ENCODE measurements around the gene HYDIN.

HYDIN gene

DNA sequence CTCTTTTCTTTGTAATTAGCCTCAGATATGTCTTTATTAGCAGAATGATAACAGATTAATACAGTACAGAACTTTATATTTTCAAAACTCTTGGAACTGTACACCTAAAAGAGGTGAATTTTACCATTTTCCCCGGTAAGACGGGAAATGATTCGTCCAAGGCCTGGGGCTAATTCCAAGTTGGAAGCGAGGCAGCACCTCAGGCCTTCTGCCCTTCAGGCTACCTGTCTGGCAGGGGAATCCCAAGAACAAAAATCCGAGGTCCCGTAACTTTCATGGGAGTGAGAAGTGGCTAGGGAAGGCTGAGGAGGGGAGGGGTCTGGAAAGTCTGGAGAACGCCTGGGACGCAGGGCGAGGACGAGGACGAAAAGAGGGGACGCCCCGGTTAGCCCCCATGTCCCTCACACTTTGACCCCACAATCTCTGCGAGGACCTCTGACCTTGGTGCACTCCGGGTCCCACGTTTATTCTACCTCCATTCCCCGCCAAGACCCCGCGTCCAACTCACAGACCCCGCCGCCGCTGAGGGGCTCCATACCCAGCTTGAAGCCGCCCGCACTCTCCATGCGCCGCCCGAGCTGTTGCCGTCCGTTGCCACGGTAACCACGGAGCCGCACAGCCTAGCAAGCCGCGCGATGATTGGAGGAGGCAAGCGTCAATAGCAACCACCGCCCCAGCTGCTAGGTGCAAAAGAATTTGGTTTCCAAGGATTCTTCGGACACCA lies at the start of gene HYDIN:
TSS of gene HYDIN (minus strand) at position 601 of the 724 bp plus-strand sequence. CDS start 43,827 bp downstream, outside the sequence.
- no peak for DNase-seq (ENCODE audit: low read depth)

GRCh38 chr16:71276589-71277334 lies 46.2 kb upstream of the HYDIN start:
- no peak for DNase-seq (ENCODE audit: low read depth)

GRCh38 chr16:71273384-71273783 lies 42.9 kb upstream of the HYDIN start:
- no peak for DNase-seq (ENCODE audit: low read depth)

- no peak for DNase-seq (ENCODE audit: low read depth)
Observed at GRCh38 chr16:71264299-71264698, 33.8 kb upstream of the HYDIN start.

- DNase-seq (ENCODE audit: low read depth), result no peak
Observed at GRCh38 chr16:71263582-71263981, 33.1 kb upstream of the HYDIN start.

- DNase-seq (ENCODE audit: low read depth), result no peak
Observed at GRCh38 chr16:71262391-71262790, 31.9 kb upstream of the HYDIN start.

- DNase-seq (ENCODE audit: low read depth), result no peak
Observed at GRCh38 chr16:71260995-71261394, 30.5 kb upstream of the HYDIN start.

DNA sequence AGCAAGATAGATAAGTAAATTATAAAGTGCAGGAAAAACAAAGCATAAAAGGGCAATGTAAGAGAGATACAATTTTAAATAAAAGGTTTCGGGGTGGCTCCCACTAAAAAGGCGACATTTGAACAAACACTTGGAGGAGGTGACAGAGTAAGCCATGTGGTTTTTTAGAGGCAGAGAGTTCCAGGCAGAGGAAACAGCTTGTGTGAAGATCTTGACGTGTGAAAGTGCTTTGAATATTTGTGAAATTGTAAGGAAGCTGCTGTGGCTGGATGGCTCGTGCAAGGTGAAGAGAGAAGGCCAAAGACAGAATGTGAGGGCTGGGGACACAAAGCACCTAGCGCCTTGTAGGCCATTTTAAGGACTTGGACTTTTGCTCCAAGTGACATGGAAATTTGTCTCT lies 28.6 kb upstream of the HYDIN start:
- DNase-seq (ENCODE audit: low read depth), result no peak

GRCh38 chr16:71258372-71258771 lies 27.9 kb upstream of the HYDIN start:
- no peak for DNase-seq (ENCODE audit: low read depth)

DNA sequence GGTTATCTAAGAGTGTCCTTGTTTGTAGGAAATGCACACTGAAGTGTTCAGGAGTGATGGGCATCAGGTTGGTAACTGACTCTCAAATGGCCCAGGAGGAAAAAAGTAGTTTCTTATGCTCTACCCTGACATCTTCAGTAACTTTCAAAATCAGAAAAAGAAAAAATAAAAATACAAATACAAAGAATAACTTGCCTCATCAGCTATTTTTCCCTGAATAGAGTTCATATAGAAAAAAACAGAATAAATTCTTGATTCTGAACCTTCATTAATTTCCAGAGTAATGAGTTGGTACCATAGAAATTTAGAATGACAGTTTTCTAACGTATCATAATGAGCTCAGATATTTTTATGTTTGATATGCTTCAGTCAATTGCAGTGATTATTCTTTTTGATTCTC lies 27.2 kb upstream of the HYDIN start:
- no peak for DNase-seq (ENCODE audit: low read depth)

DNA sequence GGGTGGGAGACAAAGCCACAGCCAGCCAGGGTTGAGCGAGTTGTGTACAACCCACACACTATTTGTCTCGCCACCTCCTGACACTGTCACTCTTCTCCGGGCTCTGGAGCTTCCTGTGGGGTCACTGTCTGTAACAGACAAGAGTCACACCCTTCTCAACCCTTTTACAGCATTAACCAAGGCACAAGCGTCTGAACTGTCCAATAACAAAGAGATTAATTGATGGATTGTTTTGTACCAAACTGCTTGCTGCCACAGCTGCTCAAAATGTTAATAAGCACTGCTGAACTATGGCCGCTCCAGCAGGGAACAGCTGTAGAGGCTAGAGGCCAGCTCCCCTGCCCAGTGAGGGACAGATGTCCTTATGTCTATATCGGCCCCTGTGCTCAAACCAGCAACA lies 25.2 kb upstream of the HYDIN start:
- DNase-seq (ENCODE audit: low read depth), result no peak

DNA sequence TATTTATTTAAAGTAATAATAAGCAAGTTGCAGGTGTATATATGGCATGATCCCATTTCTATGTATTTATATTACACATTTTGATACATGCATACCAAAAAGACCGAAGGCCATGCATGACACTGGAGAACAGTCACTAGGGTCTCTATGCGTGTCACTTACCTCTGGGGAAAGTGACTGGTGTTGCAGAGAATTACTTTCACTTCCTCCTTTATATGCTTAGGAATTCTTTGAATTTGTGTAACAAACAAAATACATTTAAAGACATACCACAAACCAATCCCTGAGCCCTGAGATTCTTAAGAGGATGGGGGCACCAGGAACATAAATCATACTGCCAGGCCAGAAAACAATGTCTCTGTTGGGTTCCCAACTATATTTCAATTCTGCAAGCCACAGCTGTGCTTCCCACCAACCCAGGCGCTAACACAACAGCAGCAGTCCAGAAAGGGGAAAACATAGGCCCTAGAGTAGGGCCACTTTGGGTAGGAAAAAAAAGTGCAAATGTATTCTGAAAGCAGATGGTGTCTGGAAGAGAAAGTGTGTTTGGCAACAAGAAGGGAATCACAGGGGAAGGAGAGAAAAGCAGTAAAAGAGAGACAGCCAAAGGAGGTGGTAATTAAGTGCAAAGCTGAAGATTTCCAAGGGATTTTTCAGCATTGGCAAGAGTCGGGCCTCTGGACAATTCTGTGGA lies 24.5 kb upstream of the HYDIN start:
- no peak for DNase-seq (ENCODE audit: low read depth)

DNA sequence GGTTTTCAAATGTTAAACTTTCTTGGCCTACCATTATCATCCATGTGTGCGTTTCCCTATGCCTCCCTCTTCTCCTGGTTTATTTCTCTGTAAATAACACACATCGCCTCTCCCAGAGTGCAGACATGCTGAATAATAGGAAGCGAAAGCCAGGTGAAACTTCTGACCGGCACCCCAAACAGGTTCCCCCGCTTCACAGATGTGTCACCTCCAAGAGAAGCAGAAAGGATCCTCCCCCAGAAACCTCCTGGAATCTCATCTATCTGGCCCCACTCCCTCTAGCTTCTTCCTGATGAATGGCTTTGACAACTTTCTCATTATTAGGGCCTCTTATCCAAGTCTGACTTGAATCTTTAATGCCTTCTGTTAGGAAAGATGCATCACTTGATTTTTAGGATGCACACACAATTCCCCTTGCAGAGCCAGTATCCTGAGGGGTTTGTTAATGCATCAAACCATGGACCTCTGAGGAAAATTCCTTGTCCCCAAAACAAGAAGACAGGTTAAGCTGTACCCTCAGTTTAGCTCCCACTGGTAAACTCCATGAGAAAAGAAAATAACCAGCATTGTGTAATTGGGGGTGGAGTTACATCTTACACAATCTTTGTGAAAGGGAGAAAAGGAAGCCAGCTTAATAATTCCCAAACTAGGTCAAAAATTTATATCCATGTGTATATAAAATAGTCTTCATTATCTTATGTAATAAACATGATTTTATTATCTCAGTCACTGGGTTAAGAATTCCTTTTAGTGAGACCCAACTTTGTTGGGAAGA lies 20.1 kb upstream of the HYDIN start:
- DNase-seq (ENCODE audit: low read depth), result no peak

- no peak for DNase-seq (ENCODE audit: low read depth)
Observed at GRCh38 chr16:71249399-71249798, 18.9 kb upstream of the HYDIN start.

DNA sequence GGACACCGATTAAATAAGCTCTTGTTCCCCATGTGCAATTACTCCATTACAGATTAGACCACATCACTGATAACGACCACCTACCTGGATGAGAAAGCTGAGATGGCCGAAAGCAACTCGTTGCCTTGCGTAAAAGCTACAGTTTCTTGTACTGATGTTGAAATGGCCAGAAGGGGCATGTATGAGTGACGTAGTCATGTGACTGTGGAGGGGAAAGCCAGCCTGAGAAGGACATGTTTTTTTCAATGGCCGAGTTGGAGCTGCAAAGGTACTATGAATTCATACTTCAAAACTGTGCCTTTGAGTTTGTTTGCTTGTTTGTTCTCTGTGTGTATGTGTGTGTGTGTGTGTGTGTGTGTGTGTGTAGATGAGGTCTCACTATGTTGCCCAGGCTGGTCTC lies 17.0 kb upstream of the HYDIN start:
- DNase-seq (ENCODE audit: low read depth), result no peak

DNA sequence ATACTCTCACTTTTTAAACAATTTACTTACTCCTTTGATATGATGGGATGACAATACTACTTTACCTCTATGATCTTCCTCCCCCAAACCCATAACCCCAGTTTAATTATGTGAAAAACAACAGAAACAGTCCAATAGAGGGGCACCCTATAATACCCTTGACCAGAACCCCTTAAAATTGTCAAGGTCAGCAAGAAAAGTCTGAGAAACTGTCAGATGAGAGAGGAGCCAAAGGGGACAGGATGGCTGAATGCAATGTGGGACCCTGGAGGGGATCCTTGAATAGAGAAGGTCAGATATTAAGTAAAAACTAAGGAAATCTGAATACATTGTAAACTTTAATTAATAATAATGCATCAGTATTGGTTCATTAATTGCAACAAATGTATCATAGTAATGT lies 15.8 kb upstream of the HYDIN start:
- no peak for DNase-seq (ENCODE audit: low read depth)

DNA sequence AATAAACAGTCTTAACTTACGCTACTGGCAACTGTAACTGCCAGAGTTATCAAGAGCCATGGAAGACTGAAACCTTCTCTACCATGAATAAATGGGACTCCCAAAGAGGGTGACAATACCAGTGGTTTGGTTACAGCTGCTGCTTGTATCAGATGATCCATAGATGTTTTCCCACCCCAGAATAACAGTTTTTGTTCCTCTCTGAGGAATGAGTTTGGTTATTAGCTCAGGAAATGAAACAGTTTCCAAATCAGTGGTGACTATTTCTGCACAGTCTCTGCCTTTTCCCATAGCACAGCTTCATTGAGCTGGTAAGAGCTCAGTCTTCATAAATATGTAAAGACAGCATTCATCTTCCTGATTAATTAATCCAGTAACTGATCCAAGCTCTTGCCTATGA lies 14.0 kb upstream of the HYDIN start:
- no peak for DNase-seq (ENCODE audit: low read depth)

DNA sequence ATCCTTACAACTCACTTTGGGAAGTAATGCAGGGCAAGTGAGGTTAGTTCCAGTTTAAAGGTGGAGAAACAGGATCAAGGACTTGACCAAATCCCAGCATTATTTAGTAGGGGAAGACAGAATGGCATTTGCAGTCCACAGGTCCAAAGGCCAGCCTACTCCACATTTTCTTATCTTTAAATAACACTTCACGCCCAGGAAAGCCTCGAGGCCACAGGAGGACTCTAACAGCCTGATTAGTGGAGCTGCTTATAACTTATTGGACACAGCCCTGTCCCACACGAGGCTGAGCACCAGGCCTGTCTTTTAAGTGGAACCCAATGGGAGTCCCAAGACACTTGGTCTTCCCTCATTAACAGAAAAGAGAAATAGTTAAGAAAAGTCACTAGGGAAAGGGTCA lies 12.1 kb upstream of the HYDIN start:
- no peak for DNase-seq (ENCODE audit: low read depth)

GRCh38 chr16:71242036-71242435 lies 11.5 kb upstream of the HYDIN start:
- DNase-seq (ENCODE audit: low read depth), result no peak

- DNase-seq (ENCODE audit: low read depth), result no peak
Observed at GRCh38 chr16:71229344-71229743, 1.2 kb downstream of the HYDIN start.

DNA sequence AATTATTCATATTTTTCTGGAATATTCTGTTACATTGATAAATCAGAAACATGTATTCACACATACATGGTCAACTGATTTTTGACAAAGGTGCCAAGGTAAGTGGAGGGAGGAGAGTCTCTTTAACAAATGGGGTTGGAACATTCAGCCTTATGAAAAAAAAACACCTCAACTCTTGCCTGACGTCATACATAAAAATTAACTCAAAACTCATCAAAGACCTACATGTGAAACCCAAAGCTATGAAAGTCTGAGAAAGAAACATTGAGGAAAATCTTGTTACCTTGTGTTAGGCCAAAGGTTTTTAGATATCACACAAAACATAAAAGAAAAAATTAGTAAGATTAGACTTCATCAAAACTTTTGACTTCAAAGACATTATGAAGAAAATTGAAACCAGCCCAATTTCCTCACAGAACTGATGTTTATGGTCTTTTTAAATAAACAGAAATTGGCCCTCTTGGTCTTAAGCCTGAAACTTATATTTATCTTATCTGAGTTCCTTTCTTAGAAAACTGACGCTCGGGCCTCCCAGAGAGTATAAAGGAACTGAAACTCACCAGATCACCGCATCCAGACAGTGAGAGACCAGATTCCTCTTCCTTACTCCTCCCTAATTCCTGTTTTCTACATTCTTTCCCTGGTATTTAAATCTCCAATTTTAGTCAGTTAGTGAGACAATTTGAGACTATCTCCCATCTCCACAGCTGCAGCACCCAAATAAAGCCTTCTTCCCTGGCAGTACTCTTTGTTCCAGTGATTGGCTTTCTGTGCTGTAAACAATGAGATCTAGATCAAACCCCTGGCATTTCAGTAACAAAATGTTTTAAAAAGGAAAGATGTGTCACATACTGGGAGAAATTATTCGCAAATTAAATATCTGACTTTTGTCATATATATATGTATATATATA lies 4.0 kb downstream of the HYDIN start:
- no peak for DNase-seq (ENCODE audit: low read depth)

Data from stimulated activated CD4-positive, alpha-beta T cell treated with anti-CD3 and anti-CD28 coated beads, Interleukin-2, amount 100 ng/mL, for 4 hours (primary cell).